CD4-positive, alpha-beta memory T cell (primary cell): ENCODE measurements around the gene CD83. TPM values are rescaled to one million over a fixed set of nuclear protein-coding genes. Genes with fewer than 3 reads are reported as not detected.

Experiments used
- CTCF ChIA-PET: fragments of 350-600 bp; sonication (Branson Sonifier 250); formaldehyde crosslinking; loops from one replicate; lab custom pipeline; 2021; ENCODE audit warnings: inconsistent platforms; ENCODE audit not compliant: partially characterized antibody; lab: Charles Lee
- POLR2A ChIA-PET: fragments of 350-600 bp; sonication (Branson Sonifier 250); formaldehyde crosslinking; loops from one replicate; lab custom pipeline; 2021; ENCODE audit not compliant: partially characterized antibody; lab: Charles Lee
- DNase-seq, 5 donors: peaks; one replicate each; pipeline versions ENCODE4 v3.0.0 to v3.0.0-alpha.2; 2020 to 2022; ENCODE audit warnings: mixed read lengths in 1 of 5
- H3K27ac ChIP-seq: one replicate; pipeline ENCODE4 v1.7.0; 2013; ENCODE audit warnings: low read depth, low read length
- H3K27me3 ChIP-seq: 2 replicates; pipeline ENCODE4 v1.7.0; 2013; ENCODE audit warnings: mild to moderate bottlenecking, low read length, moderate library complexity; ENCODE audit not compliant: insufficient read depth
- H3K36me3 ChIP-seq: 2 replicates; pipeline ENCODE4 v1.7.0; 2013; ENCODE audit warnings: mild to moderate bottlenecking, low read length, moderate library complexity; ENCODE audit not compliant: insufficient read depth
- H3K4me1 ChIP-seq: 2 replicates; pipeline ENCODE4 v1.7.0; 2013; ENCODE audit warnings: mild to moderate bottlenecking, low read length, moderate library complexity; ENCODE audit not compliant: insufficient read depth
- H3K4me3 ChIP-seq, 2 donors: one replicate each; pipeline ENCODE4 v1.7.0; 2013; ENCODE audit warnings: low read length in 2 of 2, mild to moderate bottlenecking in 1 of 2
- H3K9me3 ChIP-seq, 2 donors: one replicate each; pipeline ENCODE4 v1.7.0; 2013; ENCODE audit warnings: low read length in 2 of 2, control low read depth in 1 of 2; ENCODE audit not compliant: control insufficient read depth in 1 of 2
- H3K27ac Mint-ChIP-seq, 7 donors: one replicate each; pipeline ENCODE4 v1.8.0; 2020 to 2021; ENCODE audit warnings: mixed read lengths in 7 of 7, mild to moderate bottlenecking in 6 of 7, inconsistent platforms in 3 of 7, moderate library complexity in 3 of 7
- H3K27me3 Mint-ChIP-seq, 2 donors: one replicate each; pipeline ENCODE4 v1.8.0; 2020 to 2021; ENCODE audit warnings: mixed read lengths in 2 of 2
- H3K36me3 Mint-ChIP-seq, 2 donors: one replicate each; pipeline ENCODE4 v1.8.0; 2020 to 2021; ENCODE audit warnings: mixed read lengths in 2 of 2, inconsistent platforms in 1 of 2, mild to moderate bottlenecking in 1 of 2
- H3K4me1 Mint-ChIP-seq, 4 donors: one replicate each; pipeline ENCODE4 v1.8.0; 2020 to 2021; ENCODE audit warnings: mixed read lengths in 4 of 4, mild to moderate bottlenecking in 1 of 4
- H3K4me3 Mint-ChIP-seq, 8 donors: one replicate each; pipeline ENCODE4 v1.8.0; 2020 to 2021; ENCODE audit warnings: mixed read lengths in 8 of 8, mild to moderate bottlenecking in 7 of 8, moderate library complexity in 6 of 8, inconsistent platforms in 3 of 8
- H3K9me3 Mint-ChIP-seq, 8 donors: one replicate each; pipeline ENCODE4 v1.8.0; 2020 to 2021; ENCODE audit warnings: mixed read lengths in 8 of 8, mild to moderate bottlenecking in 5 of 8, inconsistent platforms in 3 of 8, moderate library complexity in 1 of 8
- intact Hi-C: fragments of 100-400 bp; cut with micrococcal nuclease; formaldehyde crosslinking; loops from one replicate; pipeline ENCODE4 v1.15.1; 2023
- polyA plus RNA-seq, 2 donors: library from polyadenylated mRNA; unstranded; fragments of 300-500 nt; fragmentation: Illumina TruSeq; gene quantifications; one replicate each; pipeline ENCODE4 v1.2.3, GENCODE V29; 2021
- total RNA-seq, 2 experiments: library from RNA; stranded (reverse); gene quantifications; one replicate each; pipeline ENCODE4 v1.2.3, GENCODE V29; 2021

CD83 gene
- total and polyA plus RNA-seq, 4 experiments from 2014 or later = 4.8 to 10.6 (median 6.4) TPM

- ChIA-PET CTCF (no interaction called here), POLR2A (no interaction called here)
- Mint-ChIP-seq H3K4me1 (no peaks in the 10 kb centered on the region), H3K36me3 (no peaks in the 10 kb centered on the region), H3K4me3 (no peak overlapping the region), H3K27me3 (peaks cover 0 to 3% of the 10 kb centered on the region in 2 donors), H3K9me3 (no peaks in the 10 kb centered on the region), H3K27ac (no peak overlapping the region)
- H3K27ac ChIP-seq = no peak overlapping the region
- no peaks in the 10 kb centered on the region for H3K27me3 ChIP-seq
- no peak overlapping the region for H3K4me3 ChIP-seq
- intact Hi-C loops = no loop called here
- no peaks in the 10 kb centered on the region for H3K4me1 ChIP-seq
- H3K36me3 ChIP-seq = no peaks in the 10 kb centered on the region
- H3K9me3 ChIP-seq = no peaks in the 10 kb centered on the region
- DNase-seq = no peak
These were observed 63.0 kb downstream of the CD83 start for GRCh38 chr6:14180609-14181008.

- Histone ChIP-seq H3K9me3 (no peaks in the 10 kb centered on the region), H3K4me3 (no peak overlapping the region), H3K36me3 (no peaks in the 10 kb centered on the region), H3K27ac (no peak overlapping the region), H3K27me3 (no peaks in the 10 kb centered on the region), H3K4me1 (no peaks in the 10 kb centered on the region)
- DNase-seq = no peak
- CTCF ChIA-PET = interaction anchor here (1.1 kb wide), 1 partner anchor 14 kb away, joined by 3 read pairs; no protein-coding TSS in a partner anchor
- H3K36me3 Mint-ChIP-seq = no peaks in the 10 kb centered on the region
- intact Hi-C loops = no loop called here
- H3K4me1 Mint-ChIP-seq = no peaks in the 10 kb centered on the region
- H3K27ac Mint-ChIP-seq = no peak overlapping the region
- H3K4me3 Mint-ChIP-seq = no peak overlapping the region
- POLR2A ChIA-PET = no interaction called here
- no peaks in the 10 kb centered on the region for H3K9me3 Mint-ChIP-seq
- peaks cover 0 to 3% of the 10 kb centered on the region in 2 donors for H3K27me3 Mint-ChIP-seq
These were observed 65.3 kb downstream of the CD83 start for GRCh38 chr6:14182916-14183315.

Other genes starting within 250 kb of the CD83 start
- not detected for gene RNF182, start 192.8 kb upstream of the CD83 start, total RNA-seq
- gene RNF182, start 192.8 kb upstream of the CD83 start, polyA plus RNA-seq = not detected